Muscle of back (tissue), 13 donors: ENCODE results near the gene RABAC1. TPM values are rescaled to one million over a fixed set of nuclear protein-coding genes. Genes with fewer than 3 reads are reported as not detected.

ENCODE experiments used
- DNase-seq, 3 donors: peaks; one replicate each; pipeline versions ENCODE4 v3.0.0 to v3.0.0-alpha.2; 2013
- long read RNA-seq, 9 donors: transcript quantifications; one replicate each; lab custom pipeline, GENCODE V29; 2026
- polyA plus RNA-seq, 10 donors: library from polyadenylated mRNA; unstranded; fragments of 120-200 nt; gene quantifications; one replicate each; pipeline ENCODE4 v1.2.1, GENCODE V29; 2013; ENCODE audit not compliant: insufficient read length in 10 of 10

RABAC1 gene, protein sequence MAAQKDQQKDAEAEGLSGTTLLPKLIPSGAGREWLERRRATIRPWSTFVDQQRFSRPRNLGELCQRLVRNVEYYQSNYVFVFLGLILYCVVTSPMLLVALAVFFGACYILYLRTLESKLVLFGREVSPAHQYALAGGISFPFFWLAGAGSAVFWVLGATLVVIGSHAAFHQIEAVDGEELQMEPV
- polyA plus RNA-seq = 100 to 1,000 TPM in 2 of 10 donors, 10 to 100 TPM in 8; 44.2 to 104 (median 59.9) TPM
- long read RNA-seq, donor 1, transcript RABAC1-201 (5 exons, 821 nt) = major isoform, 49 of 52 reads
- long read RNA-seq, donor 1, partial matches to known transcripts = 0 of 52 reads
- long read RNA-seq, donor 1, other reads (novel, unspliced or antisense) = 0 of 52 reads
- long read RNA-seq, donor 2, transcript RABAC1-201 (5 exons, 821 nt) = major isoform, 31 of 43 reads
- long read RNA-seq, donor 2, partial matches to known transcripts = 0 of 43 reads
- long read RNA-seq, donor 2, other reads (novel, unspliced or antisense) = 6 of 43 reads
- long read RNA-seq, donor 3 = 0 reads
- long read RNA-seq, donor 4, transcript RABAC1-201 (5 exons, 821 nt) = major isoform, 45 of 68 reads
- long read RNA-seq, donor 4, partial matches to known transcripts = 12 of 68 reads
- long read RNA-seq, donor 4, other reads (novel, unspliced or antisense) = 6 of 68 reads
- long read RNA-seq, donor 5, transcript RABAC1-201 (5 exons, 821 nt) = major isoform, 48 of 57 reads
- long read RNA-seq, donor 5, partial matches to known transcripts = 0 of 57 reads
- long read RNA-seq, donor 5, other reads (novel, unspliced or antisense) = 0 of 57 reads
- long read RNA-seq, donor 6, transcript RABAC1-204 (1 exons, 662 nt) = minor isoform, 8 of 69 reads
- long read RNA-seq, donor 6, transcript RABAC1-201 (5 exons, 821 nt) = major isoform, 48 of 69 reads
- long read RNA-seq, donor 6, partial matches to known transcripts = 0 of 69 reads
- long read RNA-seq, donor 6, other reads (novel, unspliced or antisense) = 11 of 69 reads
- long read RNA-seq, donor 7, transcript RABAC1-201 (5 exons, 821 nt) = major isoform, 29 of 35 reads
- long read RNA-seq, donor 7, transcript RABAC1-204 (1 exons, 662 nt) = minor isoform, 6 of 35 reads
- long read RNA-seq, donor 7, partial matches to known transcripts = 0 of 35 reads
- long read RNA-seq, donor 7, other reads (novel, unspliced or antisense) = 0 of 35 reads
- long read RNA-seq, donor 8, transcript RABAC1-204 (1 exons, 662 nt) = minor isoform, 5 of 50 reads
- long read RNA-seq, donor 8, transcript RABAC1-201 (5 exons, 821 nt) = major isoform, 39 of 50 reads
- long read RNA-seq, donor 8, partial matches to known transcripts = 0 of 50 reads
- long read RNA-seq, donor 8, other reads (novel, unspliced or antisense) = 0 of 50 reads
- long read RNA-seq, donor 9, transcript RABAC1-201 (5 exons, 821 nt) = major isoform, 15 of 16 reads
- long read RNA-seq, donor 9, partial matches to known transcripts = 0 of 16 reads
- long read RNA-seq, donor 9, other reads (novel, unspliced or antisense) = 0 of 16 reads

- DNase-seq = peak; percentile 93 to 97 (median 94)
Observed at GRCh38 chr19:41959056-41960053, at the start of gene RABAC1. Gene RABAC1, minus strand, starts transcription at chr19:41959321. Its CDS starts 29 bp downstream, at chr19:41959292.

DNA sequence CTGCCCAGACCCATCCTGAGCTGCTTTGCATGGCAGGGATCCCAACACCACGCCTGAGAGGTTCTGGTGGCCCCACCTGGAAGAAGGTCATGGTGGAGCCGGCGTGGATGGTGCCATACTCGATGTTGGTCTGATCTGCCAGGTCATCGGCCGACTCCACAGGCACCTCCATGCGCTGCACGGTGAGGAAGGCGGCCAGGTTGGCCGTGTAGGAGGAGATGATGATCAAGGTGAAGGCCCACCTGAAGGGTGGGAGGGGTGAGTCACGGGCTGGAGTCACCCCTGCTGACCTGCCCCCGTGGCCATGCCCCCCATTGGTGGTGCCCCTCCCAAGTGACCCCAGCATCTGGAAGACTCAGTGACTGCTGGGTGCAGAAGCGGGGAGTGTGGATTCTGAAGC, 47.4 kb upstream of the RABAC1 start:
- DNase-seq = no peak

DNA sequence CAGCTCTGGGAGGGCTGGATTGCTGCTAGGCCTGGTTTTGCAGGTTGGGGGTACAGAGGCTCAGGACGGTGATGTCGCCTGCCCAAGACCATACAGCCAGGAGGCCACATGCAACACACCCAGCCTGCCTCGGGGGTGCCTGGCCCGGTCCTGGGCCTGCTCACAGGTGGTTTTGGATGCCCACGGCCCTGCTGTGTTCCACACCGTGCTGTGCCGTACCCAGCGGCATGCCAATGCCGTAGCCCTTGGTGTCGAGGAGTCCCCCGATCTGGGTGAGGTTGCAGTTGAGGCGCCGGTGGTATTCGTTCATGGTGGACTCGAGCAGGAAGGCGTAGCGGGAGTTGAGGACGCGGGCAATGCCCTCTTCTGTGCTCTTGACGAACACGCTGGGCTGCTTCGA, 46.4 kb upstream of the RABAC1 start:
- no peak for DNase-seq

DNA sequence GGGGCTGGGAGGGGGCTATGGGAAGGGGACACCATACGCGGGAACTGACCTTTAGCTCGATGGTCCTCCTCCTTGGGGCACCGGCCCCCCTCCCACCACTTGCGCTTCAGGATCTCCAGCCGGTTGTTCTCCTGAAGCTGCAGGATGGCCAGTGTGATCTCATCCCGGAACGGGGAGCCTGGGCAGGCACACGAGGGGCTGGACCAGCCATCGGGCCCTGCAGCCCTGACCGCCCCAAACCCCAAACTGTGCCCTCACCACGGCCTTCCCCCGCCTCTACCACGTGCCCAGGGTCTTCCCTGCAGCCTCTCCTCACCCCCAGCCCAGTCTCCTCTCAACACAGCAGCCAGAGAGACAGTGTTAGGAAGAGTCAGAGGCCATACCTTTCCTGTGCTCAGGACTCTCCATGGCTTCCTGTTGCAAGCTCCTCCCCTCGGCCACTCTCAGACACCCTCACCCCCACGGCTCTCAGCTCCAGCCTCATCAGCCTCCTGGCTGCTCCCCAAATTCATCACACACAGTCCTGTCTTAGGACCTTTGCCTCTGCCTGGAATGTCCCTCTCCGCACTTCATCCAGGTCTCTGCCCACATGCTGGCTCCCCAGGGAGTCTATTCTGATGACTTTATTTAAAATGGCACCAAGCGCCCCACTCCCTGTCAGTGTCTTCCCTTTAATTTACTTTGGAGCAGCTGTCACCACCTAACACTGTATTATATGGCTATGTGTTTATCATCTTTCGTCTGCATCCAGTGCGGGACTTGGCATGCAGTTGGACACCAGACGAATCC, 44.6 kb upstream of the RABAC1 start:
- DNase-seq = no peak

- no peak for DNase-seq
Observed at GRCh38 chr19:41999878-42000208, 40.7 kb upstream of the RABAC1 start.

DNA sequence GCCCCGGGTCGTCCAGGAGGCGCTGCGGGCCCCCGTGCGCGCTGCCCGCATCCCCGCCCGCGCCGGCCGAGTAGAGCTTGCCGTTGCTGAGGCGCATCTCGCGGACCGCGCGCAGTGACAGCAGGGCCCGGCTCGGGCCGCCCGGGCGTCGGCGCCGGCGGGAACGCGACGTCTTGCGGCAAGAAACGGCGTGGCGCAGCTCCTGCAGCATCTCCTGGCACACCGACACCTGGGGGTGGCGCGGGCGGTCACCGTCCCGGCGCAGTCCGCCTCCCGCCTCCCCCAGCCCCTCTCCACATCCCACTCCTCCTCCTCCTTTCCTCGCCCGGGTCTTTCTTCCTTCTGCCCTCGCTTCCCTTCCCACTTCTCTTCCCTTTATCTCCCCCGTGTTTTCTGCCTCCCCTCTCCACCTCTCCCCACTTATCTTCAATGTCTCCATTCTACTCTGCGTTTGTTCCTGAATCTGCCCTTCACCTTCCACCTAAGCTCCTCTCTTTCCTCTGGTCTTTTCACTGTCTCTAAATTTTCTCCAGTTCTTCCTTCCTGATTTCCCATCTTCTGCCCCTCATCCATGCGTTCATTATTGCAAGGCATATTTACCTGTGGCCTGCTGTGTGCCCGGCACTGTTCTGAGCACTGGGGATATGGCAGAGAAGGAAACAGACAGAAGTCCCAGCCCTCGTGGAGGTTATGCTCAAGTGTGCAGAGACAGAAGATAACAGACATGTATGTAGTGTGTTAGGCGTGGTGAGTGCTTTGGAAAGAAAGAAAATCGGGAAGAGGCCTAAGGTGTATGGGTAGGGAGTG, 40.2 kb upstream of the RABAC1 start:
- DNase-seq = no peak

DNA sequence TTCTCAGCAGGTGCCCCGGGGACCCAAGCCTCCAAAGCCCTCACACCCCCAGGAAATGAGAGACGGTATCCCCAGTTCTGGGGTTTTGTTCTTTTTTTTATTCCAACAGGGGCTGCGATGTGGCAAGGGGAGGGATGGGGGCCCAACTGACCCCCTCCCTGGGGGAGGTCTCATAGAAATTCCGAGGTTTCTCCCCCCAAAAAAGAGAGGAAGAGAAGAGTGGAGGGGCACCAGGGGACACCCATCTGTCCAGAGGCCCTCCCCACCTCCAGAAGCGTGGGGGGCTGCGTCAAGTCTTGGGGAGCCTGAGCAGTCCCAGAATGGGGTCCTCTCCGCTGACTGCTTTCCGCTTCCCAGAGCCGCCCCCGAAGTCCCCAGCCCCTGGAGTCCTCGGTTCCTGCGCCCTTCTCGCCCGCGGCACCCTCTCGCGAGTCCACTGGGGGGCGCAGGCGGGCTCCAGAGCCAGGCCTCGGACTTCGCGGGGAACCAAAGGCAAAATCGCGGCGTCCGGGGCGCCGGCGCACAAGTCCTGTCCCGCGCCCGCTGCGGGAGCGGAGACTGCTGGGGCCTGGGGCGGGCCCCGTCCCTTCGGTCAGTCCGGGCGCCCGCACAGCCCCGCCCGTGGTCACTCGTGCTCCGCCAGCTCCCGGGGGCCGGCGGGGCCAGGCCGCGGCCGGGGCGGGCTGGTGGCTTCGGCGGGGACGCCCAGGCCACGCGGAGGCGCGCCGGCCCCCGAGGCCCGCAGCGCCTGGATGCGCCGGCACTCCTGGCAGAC, 39.3 kb upstream of the RABAC1 start:
- DNase-seq = peak in 2 of 3 donors; percentile 16 to 45

GRCh38 chr19:41997851-41998229, 38.7 kb upstream of the RABAC1 start:
- no peak for DNase-seq

DNA sequence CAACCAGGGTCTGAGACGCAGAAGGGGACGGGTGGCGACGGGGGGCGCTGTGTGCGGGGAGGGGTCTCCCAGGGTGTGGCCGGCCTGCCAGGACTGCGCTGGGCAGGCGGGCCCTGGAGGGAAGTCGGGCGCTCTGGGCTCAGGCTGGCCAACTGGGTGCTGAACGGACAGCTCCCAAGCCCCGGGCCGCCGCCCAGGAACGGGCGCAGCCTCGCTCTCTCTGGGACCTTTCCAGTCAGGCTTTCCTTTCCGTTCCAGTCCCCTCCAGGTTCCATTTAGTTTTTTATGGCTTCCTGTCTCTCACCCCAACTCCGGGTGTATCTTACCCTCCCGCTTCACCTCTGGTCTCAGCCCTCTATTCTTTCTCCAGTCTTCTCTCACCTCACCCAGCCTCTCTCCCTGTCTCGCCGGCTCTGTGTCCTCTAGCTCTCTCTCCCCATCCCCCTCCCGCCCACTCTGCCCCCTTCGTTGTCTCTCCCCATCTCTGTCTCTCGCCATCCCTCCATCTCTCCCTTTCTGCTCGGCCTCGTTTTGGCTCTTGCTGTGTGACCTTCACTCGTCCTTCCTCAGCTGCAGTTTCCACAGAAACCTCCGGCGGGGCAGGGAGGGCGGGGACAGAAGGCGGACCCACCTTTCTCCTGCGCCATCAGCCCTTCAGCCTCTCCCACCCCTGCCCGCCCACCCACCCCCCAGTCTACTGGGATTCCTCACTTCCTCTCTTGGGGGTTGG, 38.2 kb upstream of the RABAC1 start:
- peak in 2 of 3 donors; percentile 38 to 72 for DNase-seq

DNA sequence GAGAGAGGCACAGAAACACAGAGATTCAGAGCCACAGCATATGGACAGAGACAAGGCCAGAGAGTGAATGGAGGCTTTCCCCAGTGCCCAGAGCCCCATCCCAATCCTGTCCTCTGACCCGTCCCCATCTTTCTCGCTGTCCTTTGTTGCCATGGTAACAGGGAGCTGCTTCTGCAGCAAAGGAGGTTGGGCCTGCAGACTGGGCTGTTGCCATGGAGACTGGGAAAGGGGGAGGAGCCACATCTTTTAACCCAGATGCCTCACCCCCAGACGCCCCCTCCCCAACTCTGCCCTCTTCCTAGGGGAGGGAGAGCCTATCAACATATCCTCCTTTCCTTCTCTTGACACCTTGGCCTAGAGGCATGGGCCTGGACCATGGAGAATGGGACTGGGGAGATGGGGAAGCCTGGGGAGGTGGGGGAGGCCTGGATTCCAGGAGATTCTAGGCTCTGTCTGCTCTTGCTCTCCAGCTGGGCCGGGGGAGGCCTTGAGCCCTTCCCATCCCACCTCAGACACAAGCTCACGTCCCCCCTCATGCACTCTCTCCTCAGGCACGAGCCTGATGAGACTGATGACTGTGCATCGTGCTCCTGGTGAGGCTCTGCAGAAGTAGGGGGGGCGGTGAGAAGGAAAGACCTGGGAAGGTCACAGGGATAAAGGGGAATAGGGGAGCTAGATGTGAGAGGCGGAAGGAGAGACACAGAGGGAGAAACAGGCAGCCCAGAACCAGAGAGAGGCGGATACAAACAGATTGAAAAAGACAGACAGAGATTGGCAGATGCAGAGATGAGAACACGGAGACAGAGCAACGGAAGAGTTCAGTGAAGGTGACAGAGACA, 37.1 kb upstream of the RABAC1 start:
- DNase-seq = no peak

DNA sequence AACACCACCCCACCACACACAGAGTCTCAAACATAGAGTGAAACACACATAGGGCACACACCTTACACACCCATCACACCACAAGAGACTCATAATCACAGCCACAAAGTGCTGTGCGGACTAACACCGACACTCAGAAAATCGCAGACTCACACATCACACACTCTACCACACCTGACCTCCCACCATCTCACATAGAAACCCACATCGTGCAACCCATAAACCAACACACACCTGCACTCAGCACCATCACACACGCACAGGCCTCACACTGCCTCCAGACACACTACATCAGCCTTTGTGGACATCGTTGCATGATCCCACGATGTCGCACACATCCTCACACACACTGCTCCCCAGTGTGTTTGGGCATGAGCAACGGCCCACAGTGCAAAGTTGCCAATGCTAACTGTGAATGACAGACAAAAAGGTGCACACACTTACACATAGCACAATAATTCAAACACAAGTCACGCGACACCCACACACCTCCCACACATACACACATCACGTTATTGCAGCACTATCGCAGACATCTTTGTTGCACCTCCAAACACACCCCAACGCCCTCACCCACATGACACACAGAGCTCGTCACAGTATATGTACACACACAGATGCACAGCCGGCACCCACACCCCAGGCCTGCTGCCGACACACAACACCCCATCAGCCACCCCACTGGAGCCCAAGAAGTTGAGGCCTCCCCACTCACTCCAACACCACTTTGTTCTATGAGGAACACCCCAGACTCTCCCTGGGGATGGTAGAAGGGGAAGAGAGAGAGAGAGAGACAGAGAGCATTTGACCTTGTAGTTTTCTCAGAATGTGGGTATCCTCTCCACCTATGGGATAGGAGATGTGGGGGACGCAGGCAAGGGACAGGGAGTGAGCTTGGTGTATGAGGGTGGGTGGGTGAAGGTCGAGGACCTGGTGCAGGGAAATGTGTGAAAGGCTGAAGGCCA, 36.2 kb upstream of the RABAC1 start:
- no peak for DNase-seq

GRCh38 chr19:41994521-41994971, 35.4 kb upstream of the RABAC1 start:
- no peak for DNase-seq

DNA sequence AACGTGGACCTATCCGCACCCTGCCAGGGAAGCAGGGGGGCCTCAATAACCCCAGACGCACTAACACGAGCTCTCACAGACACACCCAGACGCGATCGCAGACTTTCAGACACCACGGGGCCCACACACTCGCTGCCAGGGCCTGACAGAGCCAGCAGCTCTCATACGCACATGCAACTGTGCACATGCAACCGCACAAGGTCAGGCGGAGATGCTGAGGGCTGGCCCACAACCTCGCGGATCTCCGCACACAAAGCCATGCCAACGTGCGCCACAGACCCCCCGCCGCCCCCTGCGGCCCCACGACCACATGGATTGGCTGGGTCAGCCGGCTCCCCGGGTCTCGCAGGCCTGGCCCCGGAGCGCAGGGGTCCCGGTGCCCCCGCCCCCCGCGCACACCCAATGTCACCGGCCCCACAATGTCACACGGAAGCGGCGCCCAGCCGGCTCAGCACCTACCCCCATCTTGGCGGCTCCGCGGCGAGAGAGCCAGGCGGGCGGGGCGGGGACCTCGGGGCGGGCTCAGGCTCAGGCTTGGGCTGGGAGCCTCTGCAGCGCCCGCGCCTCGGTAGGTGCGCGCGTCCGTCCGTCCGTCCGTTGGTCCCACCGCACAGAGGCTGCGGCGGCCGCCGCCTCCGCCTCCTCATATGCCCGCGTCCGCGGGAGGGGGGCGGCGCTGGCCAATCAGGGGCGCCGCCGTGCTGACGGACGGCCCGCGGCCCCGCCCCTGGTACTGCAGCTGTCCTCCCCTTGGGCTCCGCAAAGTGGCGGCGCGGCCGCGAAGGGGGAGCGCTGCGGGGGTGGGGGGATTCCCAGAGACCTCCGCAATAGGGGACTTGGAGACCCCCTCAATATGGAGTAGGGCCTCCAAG, 34.7 kb upstream of the RABAC1 start, which contains the start of gene ATP1A3:
ATP1A3 (minus strand) TSS at position 619 of the 872 bp plus-strand sequence; CDS start at position 465, 154 bp downstream.
- peak in 2 of 3 donors; percentile 45 to 63 for DNase-seq
